ENCODE data around the gene KRT31. TPM values are rescaled to one million over a fixed set of nuclear protein-coding genes. Genes with fewer than 3 reads are reported as not detected.

The KRT31 gene
- total RNA-seq, 1 experiment from 2014 or later: not detected

- no peak overlapping the region for H3K4me3 ChIP-seq (replicated peaks in 1 of 2; ENCODE audit: low read depth in 1 of 2, low read length in 2 of 2)
- intact Hi-C loops (cut with micrococcal nuclease): no loop called here
- ATAC-seq (no peak), DNase-seq (ENCODE audit: low read depth, low spot score) (no peak)
- H2AFZ ChIP-seq (ENCODE audit: low read depth, low read length, poor library complexity, severe bottlenecking): no peak overlapping the region
- H4K20me1 ChIP-seq (ENCODE audit: insufficient read depth): no peaks in the 10 kb centered on the region
- CTCF ChIA-PET: interaction anchor here (1.2 kb wide), 1 partner anchor 16 kb away, joined by 4 read pairs; no protein-coding TSS in a partner anchor
- RAD21 ChIA-PET (ENCODE audit: low non-redundant PET in 1 of 2, low total read pairs in 2 of 2, uncharacterized antibody in 2 of 2, unreplicated experiment in 2 of 2): no interaction called here
- POLR2A ChIA-PET: no interaction called here
- H3K9ac ChIP-seq (ENCODE audit: low read length): no peak overlapping the region
- H3K9me2 ChIP-seq (ENCODE audit: insufficient read depth): no peaks in the 10 kb centered on the region
- peaks cover 1 to 2% of the 10 kb centered on the region in 2 experiments for H3K4me1 ChIP-seq (ENCODE audit: control insufficient read depth in 1 of 2, insufficient read depth in 2 of 2, low read length in 2 of 2)
- no peaks in the 10 kb centered on the region for H3K27me3 ChIP-seq (ENCODE audit: insufficient read depth, low read length)
- TF ChIP-seq EZH2phosphoT487 (IDR thresholded peaks at IDR 0.05; ENCODE audit: borderline replicate concordance) (no peak), POLR2A (IDR thresholded peaks at IDR 0.05; ENCODE audit: borderline replicate concordance, extremely low read depth, insufficient read depth, insufficient read length) (no peak), YY1 (IDR thresholded peaks at IDR 0.05; ENCODE audit: extremely low read depth, insufficient replicate concordance, low read depth, low read length) (no peak), POLR2AphosphoS5 (IDR thresholded peaks at IDR 0.05; ENCODE audit: low read depth, low read length) (no peak), TCF7L2 (IDR thresholded peaks at IDR 0.05; ENCODE audit: borderline replicate concordance, extremely low read depth, insufficient read depth, insufficient read length) (no peak), REST (IDR thresholded peaks at IDR 0.05; ENCODE audit: low read depth) (no peak), EZH2 (IDR thresholded peaks at IDR 0.05) (no peak), ZNF274 (IDR thresholded peaks at IDR 0.05; ENCODE audit: low read depth, low read length) (no peak), CBX3 (IDR thresholded peaks at IDR 0.05; ENCODE audit: low read depth) (no peak), RAD21 (IDR thresholded peaks at IDR 0.05; ENCODE audit: low read depth) (no peak), ELF1 (IDR thresholded peaks at IDR 0.05; ENCODE audit: borderline replicate concordance, low read depth) (no peak), SRF (IDR thresholded peaks at IDR 0.05; ENCODE audit: low read depth) (no peak), MAX (IDR thresholded peaks at IDR 0.05) (no peak), ATF3 (IDR thresholded peaks at IDR 0.05) (no peak), ZFX (IDR thresholded peaks at IDR 0.05) (no peak), SP1 (IDR thresholded peaks at IDR 0.05; ENCODE audit: low read depth) (no peak)
- no TSS peak for BruUV-seq (replicated peaks)
- no peaks in the 10 kb centered on the region for H3K9me3 ChIP-seq (ENCODE audit: control insufficient read depth in 1 of 2, insufficient read depth in 1 of 2, low read depth in 1 of 2, low read length in 2 of 2)
- no peak overlapping the region for H3K27ac ChIP-seq (ENCODE audit: low read depth, low read length)
- no peak overlapping the region for H3K4me2 ChIP-seq (ENCODE audit: low read length)
- no peaks in the 10 kb centered on the region for H3K36me3 ChIP-seq (ENCODE audit: control insufficient read depth in 1 of 2, insufficient read depth in 2 of 2, low read length in 2 of 2)
- no peaks in the 10 kb centered on the region for H3K79me2 ChIP-seq (ENCODE audit: insufficient read depth, low read length)
Measured at GRCh38 chr17:41434005-41434404, 36.6 kb upstream of the KRT31 start.

All from HCT116 (cell line).